Central memory CD8-positive, alpha-beta T cell (primary cell): ENCODE data around the gene MAP1S.
"Not testable (repeated sequence)": the region's sequence is repeated elsewhere in the genome, so short reads cannot be mapped to it uniquely, and the experiment has no call there.

Experiments used
- ATAC-seq: fragments of 150-1000 bp; cut with Tn5 transposase; replicated peaks from 2 replicates; pipeline ENCODE4 v1.10.0; 2022; ENCODE audit warnings: mild to moderate bottlenecking, moderate FRiP score, moderate number of reproducible peaks; ENCODE audit not compliant: poor library complexity, severe bottlenecking; ENCODE audit errors: extremely low read depth
- DNase-seq, 2 donors: peaks; one replicate each; pipeline ENCODE4 v3.0.0; 2021; ENCODE audit warnings: low spot score in 2 of 2
- H3K27ac Mint-ChIP-seq: one replicate; pipeline ENCODE4 v1.8.0; 2022; ENCODE audit warnings: low read depth, mild to moderate bottlenecking, moderate library complexity, mixed read lengths
- H3K27me3 Mint-ChIP-seq: one replicate; pipeline ENCODE4 v1.8.0; 2022; ENCODE audit warnings: mixed read lengths
- H3K36me3 Mint-ChIP-seq: one replicate; pipeline ENCODE4 v1.8.0; 2022; ENCODE audit warnings: mild to moderate bottlenecking, moderate library complexity, mixed read lengths; ENCODE audit not compliant: insufficient read depth
- H3K4me1 Mint-ChIP-seq: one replicate; pipeline ENCODE4 v1.8.0; 2022; ENCODE audit warnings: mixed read lengths
- H3K4me3 Mint-ChIP-seq: one replicate; pipeline ENCODE4 v1.8.0; 2022; ENCODE audit warnings: mild to moderate bottlenecking, moderate library complexity, mixed read lengths
- H3K9me3 Mint-ChIP-seq: one replicate; pipeline ENCODE4 v1.8.0; 2022; ENCODE audit warnings: mixed read lengths

Gene MAP1S

DNA sequence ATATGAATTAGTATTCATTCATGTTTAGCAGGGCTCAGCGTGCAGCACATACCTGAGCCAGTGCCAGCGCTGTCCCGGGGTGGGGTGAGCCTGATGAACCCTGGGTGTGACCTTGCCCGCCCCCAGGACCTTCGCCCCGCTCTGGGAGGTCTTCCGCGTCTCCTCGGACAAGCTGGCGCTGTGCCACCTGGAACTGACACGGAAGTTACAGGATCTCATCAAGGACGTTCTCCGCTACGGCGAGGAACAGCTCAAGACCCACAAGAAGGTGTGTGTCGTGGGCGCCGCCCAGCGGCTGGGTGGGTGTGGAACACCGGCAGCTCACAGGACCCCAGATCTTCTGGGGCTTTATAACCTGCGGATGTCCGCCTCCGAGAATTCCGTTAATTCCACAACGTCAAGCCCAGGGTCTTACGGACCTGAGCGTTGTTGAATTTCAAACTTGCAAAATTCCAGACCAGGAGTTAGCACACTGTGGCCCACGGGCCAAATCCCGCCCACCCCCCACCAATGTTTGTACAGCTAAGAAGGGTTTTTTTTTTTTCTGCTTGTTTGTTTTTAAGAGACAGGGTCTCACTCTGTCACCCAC lies 47.4 kb downstream of the MAP1S start:
- H3K27ac Mint-ChIP-seq: no peak overlapping the region
- DNase-seq (no peak), ATAC-seq (no peak)
- H3K27me3 Mint-ChIP-seq: no peaks in the 10 kb centered on the region
- H3K4me3 Mint-ChIP-seq: no peak overlapping the region
- H3K9me3 Mint-ChIP-seq: no peaks in the 10 kb centered on the region
- no peaks in the 10 kb centered on the region for H3K4me1 Mint-ChIP-seq
- H3K36me3 Mint-ChIP-seq: peaks cover 76% of the 10 kb centered on the region

DNA sequence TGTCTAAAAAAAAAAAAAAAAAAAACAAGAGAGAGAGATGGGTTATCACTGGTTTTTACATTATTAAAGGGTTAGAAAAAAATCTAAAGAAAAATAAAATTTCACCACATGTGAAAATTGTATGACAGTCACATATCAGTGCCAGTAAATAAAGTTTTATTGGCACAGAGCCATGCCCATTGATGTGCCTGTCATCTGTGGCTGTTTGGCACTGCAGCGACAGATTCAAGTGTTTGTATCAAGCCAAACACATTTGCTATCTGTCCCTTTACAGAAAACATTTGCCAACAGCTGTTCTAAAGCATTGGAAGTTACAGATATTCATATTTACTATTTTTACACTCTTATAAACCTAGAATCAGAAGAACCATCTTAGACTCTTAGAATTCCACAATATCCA lies 48.3 kb downstream of the MAP1S start:
- Mint-ChIP-seq H3K27me3 (no peaks in the 10 kb centered on the region), H3K9me3 (no peaks in the 10 kb centered on the region), H3K27ac (no peak overlapping the region), H3K4me1 (no peaks in the 10 kb centered on the region), H3K4me3 (no peak overlapping the region), H3K36me3 (peaks cover 78% of the 10 kb centered on the region)
- ATAC-seq: no peak
- no peak for DNase-seq

GRCh38 chr19:17770613-17771012 lies 51.3 kb downstream of the MAP1S start:
- peaks cover 54% of the 10 kb centered on the region for H3K36me3 Mint-ChIP-seq
- ATAC-seq (no peak), DNase-seq (no peak)
- H3K27ac Mint-ChIP-seq: no peak overlapping the region
- no peaks in the 10 kb centered on the region for H3K9me3 Mint-ChIP-seq
- H3K27me3 Mint-ChIP-seq: no peaks in the 10 kb centered on the region
- no peak overlapping the region for H3K4me3 Mint-ChIP-seq
- H3K4me1 Mint-ChIP-seq: no peaks in the 10 kb centered on the region

DNA sequence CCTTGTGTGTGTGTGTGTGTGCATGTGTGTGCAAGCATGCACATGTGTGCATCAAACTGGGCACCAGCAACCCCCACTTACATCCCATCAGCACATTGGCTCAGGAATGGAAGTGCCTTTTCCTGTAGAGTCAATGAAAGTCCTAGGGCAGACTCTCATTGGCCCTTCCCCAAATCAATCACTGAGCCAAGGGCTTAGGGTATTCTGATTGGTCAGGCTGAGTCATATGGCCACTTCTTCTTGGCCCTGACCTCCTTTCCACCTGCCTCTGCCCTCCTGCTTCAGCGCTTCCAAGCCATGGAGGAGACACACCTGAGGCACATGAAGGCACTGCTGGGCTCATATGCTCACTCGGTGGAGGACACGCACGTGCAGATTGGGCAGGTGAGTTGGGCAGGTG lies 52.9 kb downstream of the MAP1S start:
- no peaks in the 10 kb centered on the region for H3K9me3 Mint-ChIP-seq
- ATAC-seq (no peak), DNase-seq (no peak)
- no peaks in the 10 kb centered on the region for H3K27me3 Mint-ChIP-seq
- no peaks in the 10 kb centered on the region for H3K4me1 Mint-ChIP-seq
- H3K36me3 Mint-ChIP-seq: peaks cover 47% of the 10 kb centered on the region
- no peak overlapping the region for H3K4me3 Mint-ChIP-seq
- no peak overlapping the region for H3K27ac Mint-ChIP-seq

- Mint-ChIP-seq H3K27ac (no peak overlapping the region), H3K9me3 (no peaks in the 10 kb centered on the region), H3K4me1 (peaks cover 5% of the 10 kb centered on the region), H3K4me3 (no peak overlapping the region), H3K36me3 (peaks cover 26% of the 10 kb centered on the region), H3K27me3 (no peaks in the 10 kb centered on the region)
- DNase-seq (peak in 1 of 2 donors; percentile 25), ATAC-seq (no peak)
Measured at GRCh38 chr19:17775245-17775927, 56.1 kb downstream of the MAP1S start.

DNA sequence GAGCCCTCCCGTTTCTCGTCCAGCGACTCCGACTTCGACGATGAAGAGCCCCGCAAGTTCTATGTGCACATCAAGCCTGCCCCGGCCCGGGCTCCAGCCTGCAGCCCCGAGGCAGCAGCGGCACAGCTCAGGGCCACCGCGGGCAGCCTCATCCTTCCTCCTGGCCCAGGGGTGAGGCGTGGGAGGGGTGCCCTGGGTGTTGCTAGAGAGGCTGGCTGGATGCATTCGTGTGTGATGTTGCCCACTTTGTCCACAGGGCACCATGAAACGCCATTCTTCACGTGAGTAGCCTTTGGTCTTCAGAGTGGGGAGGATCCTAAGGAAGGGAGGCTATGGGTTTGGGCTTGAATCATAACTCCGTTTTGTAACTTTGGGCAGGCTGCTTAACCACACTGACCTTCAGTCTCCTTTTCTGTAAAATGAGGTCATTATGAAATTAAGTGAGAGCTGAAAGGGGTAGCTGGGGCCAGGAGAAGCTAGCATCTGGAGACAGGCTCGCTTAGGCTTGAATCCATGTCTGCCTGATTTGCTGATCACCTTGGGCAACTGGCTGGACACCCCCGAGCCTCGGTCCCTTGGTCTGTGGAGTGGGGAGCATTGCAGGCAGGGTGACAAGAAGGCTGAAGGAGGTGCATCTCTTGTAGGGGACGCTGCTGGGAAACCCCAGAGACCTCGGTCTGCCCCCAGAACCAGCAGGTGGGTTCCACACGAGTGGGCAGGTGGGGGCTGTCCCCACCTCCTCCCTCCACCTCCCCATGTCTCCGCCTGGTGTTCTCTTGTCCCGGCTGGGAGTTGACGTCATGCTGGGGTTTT lies 56.9 kb downstream of the MAP1S start:
- H3K27me3 Mint-ChIP-seq: no peaks in the 10 kb centered on the region
- no peak overlapping the region for H3K4me3 Mint-ChIP-seq
- H3K4me1 Mint-ChIP-seq: peaks cover 5% of the 10 kb centered on the region
- ATAC-seq (peak; percentile 59), DNase-seq (no peak)
- H3K27ac Mint-ChIP-seq: no peak overlapping the region
- no peaks in the 10 kb centered on the region for H3K9me3 Mint-ChIP-seq
- H3K36me3 Mint-ChIP-seq: peaks cover 19% of the 10 kb centered on the region

GRCh38 chr19:17777840-17778239 lies 58.6 kb downstream of the MAP1S start:
- not testable (repeated sequence) for H3K4me1 Mint-ChIP-seq, H3K9me3 Mint-ChIP-seq, H3K4me3 Mint-ChIP-seq, H3K27me3 Mint-ChIP-seq, DNase-seq, ATAC-seq
- Mint-ChIP-seq H3K27ac (peak overlapping the region; percentile 36), H3K36me3 (peaks cover 15% of the 10 kb centered on the region)

DNA sequence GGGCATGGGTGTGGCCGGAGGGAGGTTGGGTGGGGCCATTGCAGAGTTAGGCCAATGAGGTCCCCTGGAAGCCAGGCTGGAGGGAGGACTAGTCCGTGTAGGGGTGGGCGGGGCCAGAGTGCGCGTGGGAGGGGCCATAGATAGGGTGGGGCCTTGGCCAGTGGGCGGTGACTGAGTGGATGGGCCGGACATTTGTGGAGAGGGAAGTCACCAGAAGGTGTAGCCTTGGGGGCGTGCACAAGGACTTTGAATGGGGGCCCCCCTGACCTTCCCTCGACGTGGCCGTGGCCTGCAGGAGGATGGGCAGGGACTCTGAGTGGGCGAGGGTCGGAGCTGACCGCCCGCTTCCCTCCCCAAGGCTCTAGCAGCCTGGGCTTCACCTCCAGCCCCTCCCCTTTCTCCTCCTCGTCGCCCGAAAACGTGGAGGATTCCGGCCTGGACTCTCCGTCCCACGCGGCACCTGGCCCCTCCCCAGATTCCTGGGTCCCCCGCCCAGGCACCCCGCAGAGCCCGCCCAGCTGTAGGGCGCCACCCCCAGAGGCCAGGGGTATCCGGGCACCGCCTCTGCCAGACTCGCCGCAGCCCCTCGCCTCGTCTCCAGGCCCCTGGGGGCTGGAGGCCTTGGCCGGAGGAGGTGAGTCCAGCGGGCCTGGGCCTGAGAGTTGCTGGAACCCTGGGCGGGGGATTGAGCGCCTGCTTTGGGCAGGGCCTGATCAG lies 59.1 kb downstream of the MAP1S start:
- DNase-seq (no peak), ATAC-seq (no peak)
- Mint-ChIP-seq H3K27ac (peak overlapping the region; percentile 73), H3K4me1 (peaks cover 5% of the 10 kb centered on the region), H3K9me3 (no peaks in the 10 kb centered on the region), H3K27me3 (no peaks in the 10 kb centered on the region), H3K36me3 (peaks cover 12% of the 10 kb centered on the region), H3K4me3 (no peak overlapping the region)

DNA sequence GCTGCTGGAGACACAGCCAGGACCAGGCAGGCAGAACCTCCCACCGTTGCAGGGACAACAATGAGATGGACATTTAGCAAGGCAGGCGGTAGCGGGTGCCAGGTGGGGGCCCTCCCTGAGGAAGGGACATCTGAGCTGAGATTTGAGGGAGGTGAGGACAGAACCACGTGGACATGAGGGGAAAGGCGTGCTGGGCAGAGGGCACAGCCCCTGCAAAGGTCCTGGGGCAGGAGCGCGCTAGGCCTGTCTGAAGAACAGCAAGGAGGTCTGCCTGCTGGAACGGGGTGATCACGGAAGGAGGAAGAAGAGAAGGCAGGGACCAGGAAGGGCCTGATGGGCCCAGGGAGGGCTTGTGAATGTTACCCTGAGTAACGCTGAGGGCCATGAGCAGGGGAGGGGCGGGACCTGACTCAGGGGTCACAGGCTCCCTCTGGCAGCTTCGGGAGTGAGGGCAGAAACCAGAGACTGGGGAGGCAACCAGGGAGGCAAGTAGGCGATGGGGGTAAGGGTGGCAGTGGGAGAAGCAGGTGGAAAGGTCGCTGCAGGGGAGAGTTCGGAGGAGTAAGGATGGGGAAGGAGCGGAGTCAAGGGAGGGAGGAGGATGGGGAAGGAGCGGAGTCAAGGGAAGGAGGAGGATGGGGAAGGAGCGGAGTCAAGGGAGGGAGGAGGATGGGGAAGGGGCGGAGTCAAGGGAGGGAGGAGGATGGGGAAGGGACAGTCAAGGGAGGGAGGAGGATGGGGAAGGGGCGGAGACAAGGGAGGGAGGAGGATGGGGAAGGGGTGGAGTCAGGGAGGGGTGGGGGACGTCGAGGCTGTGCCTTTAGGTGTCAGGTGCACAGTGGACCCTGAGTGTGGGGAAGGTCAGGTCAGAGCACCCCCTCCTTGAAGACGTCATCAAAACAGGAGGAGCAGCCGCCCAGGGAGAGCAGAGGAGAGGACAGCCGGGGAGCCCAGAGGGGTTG lies 60.0 kb downstream of the MAP1S start:
- H3K36me3 Mint-ChIP-seq: peaks cover 15% of the 10 kb centered on the region
- H3K27me3 Mint-ChIP-seq: no peaks in the 10 kb centered on the region
- peaks cover 5% of the 10 kb centered on the region for H3K4me1 Mint-ChIP-seq
- no peak overlapping the region for H3K4me3 Mint-ChIP-seq
- no peak for ATAC-seq
- H3K9me3 Mint-ChIP-seq: no peaks in the 10 kb centered on the region
- no peak for DNase-seq
- peak overlapping the region; percentile 73 for H3K27ac Mint-ChIP-seq

DNA sequence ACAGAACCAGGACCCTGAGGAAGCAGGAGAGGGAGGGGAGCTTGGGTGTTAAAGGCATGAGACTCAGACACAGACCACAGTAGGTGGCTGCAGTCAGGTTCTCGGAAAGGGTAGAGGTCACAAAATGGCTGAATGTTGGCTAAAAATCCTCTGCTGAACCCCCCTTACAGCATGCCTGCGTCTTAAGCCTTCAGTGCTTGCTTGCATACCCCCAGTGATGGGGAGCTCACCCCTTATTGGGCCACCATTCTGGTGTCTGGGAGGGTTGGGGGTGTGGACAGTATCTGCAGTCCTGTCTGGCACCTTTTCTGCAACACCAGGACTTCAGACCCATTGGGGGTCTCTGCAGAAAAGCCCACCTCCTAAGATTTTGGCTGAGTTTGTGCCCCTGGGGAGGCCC lies 61.5 kb downstream of the MAP1S start:
- peaks cover 5% of the 10 kb centered on the region for H3K4me1 Mint-ChIP-seq
- H3K27me3 Mint-ChIP-seq: no peaks in the 10 kb centered on the region
- no peak for DNase-seq
- H3K9me3 Mint-ChIP-seq: no peaks in the 10 kb centered on the region
- no peak for ATAC-seq
- H3K36me3 Mint-ChIP-seq: peaks cover 25% of the 10 kb centered on the region
- no peak overlapping the region for H3K4me3 Mint-ChIP-seq
- H3K27ac Mint-ChIP-seq: no peak overlapping the region

DNA sequence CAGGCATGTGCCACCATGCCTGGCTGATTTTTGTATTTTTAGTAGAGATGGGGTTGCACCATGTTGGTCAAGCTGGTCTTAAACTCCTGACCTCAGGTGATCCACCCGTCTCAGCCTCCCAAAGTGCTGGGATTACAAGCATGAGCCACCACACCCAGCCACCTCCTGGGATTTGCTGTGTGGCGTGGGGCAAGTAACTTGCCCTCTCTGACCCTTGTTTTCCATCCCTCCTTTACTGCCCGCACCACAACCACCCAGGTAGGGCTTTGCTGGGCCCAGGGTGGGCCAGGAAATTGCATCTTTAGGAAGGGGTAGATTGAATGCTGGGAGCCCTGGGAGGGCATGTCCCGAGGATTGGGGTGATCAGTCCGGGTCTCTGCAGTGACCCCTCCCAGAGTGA lies 64.4 kb downstream of the MAP1S start:
- H3K4me1 Mint-ChIP-seq, H3K4me3 Mint-ChIP-seq, DNase-seq, H3K27me3 Mint-ChIP-seq, H3K9me3 Mint-ChIP-seq, H3K27ac Mint-ChIP-seq, ATAC-seq: not testable (repeated sequence)
- peaks cover 25% of the 10 kb centered on the region for H3K36me3 Mint-ChIP-seq
